Astrocyte (in vitro differentiated cells and primary cell): Measurements from ENCODE around the gene NRIP1. TPM values are rescaled to one million over a fixed set of nuclear protein-coding genes. Genes with fewer than 3 reads are reported as not detected.

Experiments used
- DNase-seq: peaks from one replicate; pipeline ENCODE4 v3.0.0-alpha.2; 2010; ENCODE audit warnings: low read depth
- FAIRE-seq: peaks from 2 replicates; lab custom pipeline; 2011; peaks lifted over from hg19 to GRCh38; lab: Jason Lieb, UNC
- H2AFZ ChIP-seq: 2 replicates; pipeline ENCODE4 v1.6.0; 2012; ENCODE audit warnings: low read depth, low read length, inconsistent platforms
- H3K27ac ChIP-seq: 2 replicates; pipeline ENCODE4 v1.5.1; 2011; ENCODE audit warnings: low read depth, low read length, inconsistent platforms
- H3K27me3 ChIP-seq: 2 replicates; pipeline ENCODE4 v1.6.0; 2011; ENCODE audit warnings: low read length, inconsistent platforms; ENCODE audit not compliant: insufficient read depth
- H3K36me3 ChIP-seq: 2 replicates; pipeline ENCODE4 v1.5.1; 2011; ENCODE audit warnings: low read length, inconsistent platforms; ENCODE audit not compliant: insufficient read depth
- H3K4me1 ChIP-seq: 2 replicates; pipeline ENCODE4 v1.5.1; 2011; ENCODE audit warnings: low read length, inconsistent platforms; ENCODE audit not compliant: insufficient read depth
- H3K4me2 ChIP-seq: 2 replicates; pipeline ENCODE4 v1.6.0; 2012; ENCODE audit warnings: low read length, inconsistent platforms
- H3K4me3 ChIP-seq: 2 replicates; pipeline ENCODE4 v1.5.1; 2011; ENCODE audit warnings: low read depth, mild to moderate bottlenecking, low read length, inconsistent platforms; ENCODE audit not compliant: insufficient read depth
- H3K79me2 ChIP-seq: 2 replicates; pipeline ENCODE4 v1.6.0; 2012; ENCODE audit warnings: mild to moderate bottlenecking, low read length, inconsistent platforms; ENCODE audit not compliant: insufficient read depth
- H3K9ac ChIP-seq: 2 replicates; pipeline ENCODE4 v1.6.0; 2012; ENCODE audit warnings: mild to moderate bottlenecking, low read length, inconsistent platforms
- H3K9me3 ChIP-seq: 2 replicates; pipeline ENCODE4 v1.5.1; 2012; ENCODE audit warnings: low read depth, mild to moderate bottlenecking, low read length, inconsistent platforms; ENCODE audit not compliant: insufficient read depth
- H4K20me1 ChIP-seq: 2 replicates; pipeline ENCODE4 v1.6.0; 2012; ENCODE audit warnings: low read length, inconsistent platforms; ENCODE audit not compliant: insufficient read depth
- H3K27ac Mint-ChIP-seq: one replicate; pipeline ENCODE4 v1.8.0; 2021; ENCODE audit warnings: mild to moderate bottlenecking, mixed read lengths; ENCODE audit not compliant: unreplicated experiment
- H3K27me3 Mint-ChIP-seq: one replicate; pipeline ENCODE4 v1.8.0; 2021; ENCODE audit warnings: low read depth, mixed read lengths; ENCODE audit not compliant: unreplicated experiment
- H3K36me3 Mint-ChIP-seq: one replicate; pipeline ENCODE4 v1.8.0; 2021; ENCODE audit warnings: low read depth, mixed read lengths; ENCODE audit not compliant: unreplicated experiment
- H3K4me1 Mint-ChIP-seq: one replicate; pipeline ENCODE4 v1.8.0; 2021; ENCODE audit warnings: low read depth, mixed read lengths; ENCODE audit not compliant: unreplicated experiment
- H3K4me3 Mint-ChIP-seq: one replicate; pipeline ENCODE4 v1.8.0; 2021; ENCODE audit warnings: mild to moderate bottlenecking, moderate library complexity, mixed read lengths; ENCODE audit not compliant: unreplicated experiment
- H3K9me3 Mint-ChIP-seq: one replicate; pipeline ENCODE4 v1.8.0; 2021; ENCODE audit warnings: mild to moderate bottlenecking, mixed read lengths; ENCODE audit not compliant: unreplicated experiment
- CTCF ChIP-seq: IDR thresholded peaks from 2 replicates; pipeline ENCODE4 v1.5.1; 2011; ENCODE audit warnings: low read depth, mild to moderate bottlenecking, inconsistent platforms, low read length, moderate library complexity; ENCODE audit not compliant: insufficient read depth
- EZH2 ChIP-seq: IDR thresholded peaks from 2 replicates; pipeline ENCODE4 v1.6.1; 2012; ENCODE audit warnings: mild to moderate bottlenecking, low read length, inconsistent platforms; ENCODE audit not compliant: insufficient read depth
- total RNA-seq: library from RNA; stranded (reverse); gene quantifications from 2 replicates; pipeline ENCODE4 v1.2.1, GENCODE V29; 2021

The NRIP1 gene
- total RNA-seq, 1 donor from 2014 or later: 55.5 TPM

- Histone ChIP-seq H3K36me3 (peaks cover 4% of the 10 kb centered on the region), H4K20me1 (no peaks in the 10 kb centered on the region), H2AFZ (no peak overlapping the region), H3K27me3 (no peaks in the 10 kb centered on the region), H3K9ac (peak overlapping the region; percentile 5), H3K27ac (peak overlapping the region; percentile 89), H3K9me3 (no peaks in the 10 kb centered on the region), H3K4me1 (peaks cover 59% of the 10 kb centered on the region), H3K4me2 (peak overlapping the region; percentile 81), H3K4me3 (no peak overlapping the region), H3K79me2 (peaks cover 83% of the 10 kb centered on the region)
- Mint-ChIP-seq H3K27ac (peak overlapping the region; percentile 72), H3K36me3 (peaks cover 9% of the 10 kb centered on the region), H3K27me3 (no peaks in the 10 kb centered on the region), H3K4me1 (peaks cover 35% of the 10 kb centered on the region), H3K4me3 (no peak overlapping the region), H3K9me3 (no peaks in the 10 kb centered on the region)
- DNase-seq: no peak
- no peak for TF ChIP-seq EZH2
- no peak for TF ChIP-seq CTCF
- FAIRE-seq: no peak
Measured at GRCh38 chr21:15006594-15007230, 58.1 kb downstream of the NRIP1 start.

GRCh38 chr21:15005391-15005790 lies 59.4 kb downstream of the NRIP1 start:
- Histone ChIP-seq H3K9ac (peak overlapping the region; percentile 77), H3K36me3 (peaks cover 4% of the 10 kb centered on the region), H3K4me3 (peak overlapping the region; percentile 32), H3K79me2 (peaks cover 90% of the 10 kb centered on the region), H4K20me1 (no peaks in the 10 kb centered on the region), H3K4me1 (peaks cover 54% of the 10 kb centered on the region), H3K4me2 (peak overlapping the region; percentile 81), H3K27me3 (no peaks in the 10 kb centered on the region), H3K9me3 (no peaks in the 10 kb centered on the region), H2AFZ (no peak overlapping the region), H3K27ac (peak overlapping the region; percentile 89)
- H3K36me3 Mint-ChIP-seq: peaks cover 9% of the 10 kb centered on the region
- H3K4me1 Mint-ChIP-seq: peaks cover 40% of the 10 kb centered on the region
- H3K27me3 Mint-ChIP-seq: no peaks in the 10 kb centered on the region
- no peaks in the 10 kb centered on the region for H3K9me3 Mint-ChIP-seq
- no peak overlapping the region for H3K4me3 Mint-ChIP-seq
- FAIRE-seq (no peak), DNase-seq (no peak)
- peak overlapping the region; percentile 15 for H3K27ac Mint-ChIP-seq
- TF ChIP-seq EZH2 (no peak), CTCF (no peak)

- no peaks in the 10 kb centered on the region for H4K20me1 ChIP-seq
- Mint-ChIP-seq H3K36me3 (peaks cover 9% of the 10 kb centered on the region), H3K27ac (peak overlapping the region; percentile 87), H3K4me3 (no peak overlapping the region), H3K27me3 (no peaks in the 10 kb centered on the region), H3K9me3 (no peaks in the 10 kb centered on the region), H3K4me1 (peaks cover 43% of the 10 kb centered on the region)
- no peaks in the 10 kb centered on the region for H3K27me3 ChIP-seq
- peaks cover 94% of the 10 kb centered on the region for H3K79me2 ChIP-seq
- H2AFZ ChIP-seq: no peak overlapping the region
- TF ChIP-seq EZH2: no peak
- no peak for TF ChIP-seq CTCF
- FAIRE-seq (no peak), DNase-seq (peak; percentile 70)
- peaks cover 4% of the 10 kb centered on the region for H3K36me3 ChIP-seq
- H3K4me1 ChIP-seq: peaks cover 50% of the 10 kb centered on the region
- H3K4me3 ChIP-seq: peak overlapping the region; percentile 32
- H3K4me2 ChIP-seq: peak overlapping the region; percentile 81
- H3K9ac ChIP-seq: peak overlapping the region; percentile 77
- H3K27ac ChIP-seq: peak overlapping the region; percentile 89
- no peaks in the 10 kb centered on the region for H3K9me3 ChIP-seq
Measured at GRCh38 chr21:15004721-15005370, 60.0 kb downstream of the NRIP1 start.
